Stimulated activated naive CD8-positive, alpha-beta T cell treated with anti-CD3 and anti-CD28 coated beads, Interleukin-15, Interleukin-2, amounts not matched to agents 100 U/mL and 50 U/mL, for 24 hours (primary cell): ENCODE measurements around the gene EMP1.

Experiments
- ATAC-seq: fragments of 150-1000 bp; cut with Tn5 transposase; one replicate; pipeline ENCODE4 v1.10.0; 2021
- DNase-seq: peaks from one replicate; pipeline ENCODE4 v3.0.0; 2021

The EMP1 gene

DNA sequence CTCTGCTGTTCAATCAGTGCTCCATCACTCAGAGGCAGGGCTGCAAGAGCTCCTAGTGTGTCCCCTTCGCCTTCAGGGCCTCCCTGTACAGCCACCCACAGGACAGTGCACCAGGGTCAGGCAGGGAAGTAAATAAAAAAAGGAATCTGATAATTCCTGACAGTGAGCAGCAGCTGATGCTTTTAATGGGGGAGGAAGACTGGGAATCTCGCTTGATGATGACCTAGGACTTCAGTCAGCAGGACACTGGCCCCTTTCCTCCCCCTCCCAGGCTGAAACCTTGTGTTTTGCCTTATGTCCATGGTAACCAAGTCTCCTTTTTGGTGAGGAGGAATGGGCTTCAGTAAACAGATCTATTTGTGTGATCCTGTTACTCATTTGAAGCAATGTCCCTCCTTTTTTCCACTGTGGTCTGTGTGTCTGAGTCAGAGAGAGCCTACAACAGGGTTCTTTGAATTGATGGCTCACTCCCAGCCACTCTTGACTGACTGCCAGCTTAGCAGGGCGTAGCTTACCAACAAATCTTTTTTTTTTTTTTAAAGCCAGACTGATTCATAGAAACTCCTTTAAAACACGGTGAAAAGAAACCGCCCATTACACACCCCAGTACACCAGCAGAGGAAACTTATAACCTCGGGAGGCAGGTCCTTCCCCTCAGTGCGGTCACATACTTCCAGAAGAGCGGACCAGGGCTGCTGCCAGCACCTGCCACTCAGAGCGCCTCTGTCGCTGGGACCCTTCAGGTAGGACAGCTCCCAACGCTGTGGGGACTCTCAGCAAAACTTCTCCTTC, at the start of gene EMP1:
EMP1 (plus strand) TSS at position 597 of the 792 bp plus-strand sequence. CDS start 14,785 bp downstream, outside the sequence.
- ATAC-seq: peak; percentile 99
- DNase-seq: peak; percentile 73

GRCh38 chr12:13147688-13148484, 48.6 kb upstream of the EMP1 start:
- ATAC-seq (no peak), DNase-seq (no peak)

DNA sequence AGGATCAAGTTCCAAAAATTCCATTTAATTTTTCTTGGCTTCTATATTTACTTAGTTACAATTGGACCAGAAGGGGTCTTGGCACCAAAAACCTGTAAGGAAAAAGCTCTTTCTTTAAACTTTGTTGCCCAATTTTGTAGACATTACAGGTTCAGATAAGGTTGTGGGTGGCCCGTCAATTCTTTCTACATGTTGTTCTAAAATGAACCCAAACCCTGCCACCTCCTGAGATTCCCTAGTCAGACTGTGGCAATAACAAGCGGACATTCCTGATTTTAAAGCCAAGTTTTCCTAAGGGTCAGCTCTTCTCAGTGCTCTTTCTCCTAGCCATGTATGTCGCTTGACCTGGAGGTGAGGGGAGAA, 48.1 kb upstream of the EMP1 start:
- ATAC-seq (no peak), DNase-seq (no peak)

DNA sequence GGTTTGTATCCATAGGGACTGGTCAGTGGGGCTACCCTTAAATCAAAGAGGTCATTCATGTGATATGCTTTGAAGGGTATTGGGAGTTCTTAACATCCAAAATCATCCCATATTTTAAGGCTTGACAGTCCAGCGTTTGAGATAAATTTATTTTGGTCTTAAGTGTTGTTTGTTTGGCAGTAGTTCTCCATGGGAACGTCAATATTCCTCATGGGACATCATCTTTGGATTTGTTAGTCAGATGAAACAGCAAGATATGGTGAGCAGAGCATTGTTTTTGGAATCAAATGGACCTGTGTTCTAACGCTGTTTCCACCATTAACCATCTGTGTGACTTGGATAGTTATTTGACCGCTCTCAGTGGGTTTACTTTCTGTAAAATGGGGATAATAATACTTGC, 47.1 kb upstream of the EMP1 start:
- ATAC-seq (no peak), DNase-seq (no peak)

GRCh38 chr12:13152281-13152680, 44.2 kb upstream of the EMP1 start:
- DNase-seq (no peak), ATAC-seq (no peak)

DNA sequence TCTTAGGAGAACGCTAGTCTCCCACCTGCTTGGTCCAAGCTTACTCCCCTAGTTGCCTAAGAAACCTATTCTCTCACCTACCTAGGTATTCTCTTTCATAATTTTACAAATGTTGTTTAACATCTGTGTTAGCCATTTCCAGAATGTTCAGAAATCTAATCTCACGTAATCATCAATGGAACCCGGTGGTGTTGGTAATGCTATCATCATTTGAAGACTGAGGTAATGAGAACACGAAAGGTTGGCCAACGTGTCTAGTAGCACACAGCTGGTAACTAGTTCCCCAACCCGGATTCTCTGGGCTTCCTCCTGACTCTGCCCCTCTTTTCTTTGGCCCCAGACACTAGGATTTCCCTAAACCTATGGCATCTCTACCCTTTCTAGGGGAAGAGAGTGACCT, 43.8 kb upstream of the EMP1 start:
- no peak for DNase-seq
- ATAC-seq: no peak

DNA sequence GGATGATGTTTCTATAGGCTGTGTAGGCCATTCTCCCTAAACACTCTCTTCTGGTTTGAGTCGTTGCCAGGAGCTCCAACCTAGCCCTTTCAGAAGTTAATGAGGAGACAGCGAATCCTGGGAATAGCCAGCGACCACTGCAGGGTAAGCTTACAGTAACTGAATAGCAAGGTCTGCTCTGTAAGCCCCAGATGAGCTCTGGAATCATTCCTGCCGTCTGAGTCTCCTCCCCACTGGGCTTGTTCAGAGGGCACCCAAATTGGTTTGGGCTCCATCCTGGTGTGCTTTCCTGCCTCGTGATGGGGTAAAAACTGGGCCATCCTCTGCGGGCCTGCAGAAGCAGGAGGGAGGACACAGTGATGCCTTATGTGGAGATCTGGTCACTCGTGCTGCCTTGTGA, 43.3 kb upstream of the EMP1 start:
- ATAC-seq (no peak), DNase-seq (no peak)

DNA sequence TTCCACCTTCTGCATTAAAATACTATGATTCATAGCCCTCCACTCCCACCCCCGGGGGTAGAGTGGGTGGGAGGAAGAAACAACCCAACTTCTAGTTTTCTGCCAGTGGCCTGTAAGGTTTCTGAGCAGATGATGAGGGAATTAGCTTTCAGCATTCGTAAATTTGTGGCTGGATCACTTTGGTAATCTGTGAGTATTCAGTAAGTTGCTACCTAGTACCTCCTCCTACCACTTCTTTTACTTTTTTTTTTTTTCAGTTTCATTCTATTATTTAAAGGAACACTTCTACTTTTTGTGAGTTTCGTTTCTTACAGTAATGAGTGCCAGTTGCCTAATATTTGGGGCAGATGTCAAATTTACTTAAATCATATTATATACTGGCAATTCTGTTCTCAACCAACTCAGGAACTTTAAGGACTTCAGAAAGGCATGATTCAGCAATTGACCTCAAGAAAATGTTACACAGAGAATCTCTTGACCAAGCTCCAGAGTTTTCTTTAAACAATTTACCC, 42.4 kb upstream of the EMP1 start:
- no peak for DNase-seq
- no peak for ATAC-seq

- DNase-seq (no peak), ATAC-seq (no peak)
These were observed 41.7 kb upstream of the EMP1 start for GRCh38 chr12:13154831-13155230.

DNA sequence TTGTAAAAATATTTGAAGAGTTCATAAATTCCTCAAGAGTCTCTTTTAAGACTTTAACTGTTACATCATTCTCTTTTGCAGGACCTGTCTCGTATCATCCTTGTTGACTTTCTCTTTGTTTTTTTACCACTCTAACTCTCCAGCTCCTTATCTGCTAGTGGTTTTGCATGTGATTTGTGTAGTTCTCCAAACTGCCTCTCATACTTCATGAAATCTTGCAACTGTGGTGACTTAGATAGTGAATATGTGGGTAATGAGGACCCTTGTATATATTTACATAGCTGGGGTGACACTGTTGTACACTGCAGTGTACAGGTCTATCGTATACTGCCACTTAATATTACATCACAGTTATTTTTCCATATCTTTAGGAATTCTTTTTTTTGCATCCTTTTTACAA, 40.2 kb upstream of the EMP1 start:
- ATAC-seq (no peak), DNase-seq (no peak)

DNA sequence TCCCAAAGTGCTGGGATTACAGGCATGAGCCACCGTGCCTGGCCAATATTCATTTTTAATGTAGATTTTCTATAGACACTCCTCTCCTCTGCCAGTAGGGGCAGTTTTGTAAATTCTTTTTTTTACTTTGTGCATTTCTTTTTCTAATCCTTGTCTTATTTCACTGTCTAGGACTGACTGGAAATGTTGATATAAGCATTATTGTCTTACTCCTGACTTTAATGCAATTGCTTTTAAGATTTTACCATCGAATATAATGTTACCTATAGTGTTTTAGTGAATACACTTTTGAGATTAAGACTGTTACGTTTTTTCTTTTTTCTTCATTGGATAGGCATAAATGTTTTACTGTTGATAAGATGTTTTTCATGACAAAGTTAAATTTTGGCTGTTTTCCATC, 35.4 kb upstream of the EMP1 start:
- no peak for ATAC-seq
- DNase-seq: no peak

- ATAC-seq (no peak), DNase-seq (no peak)
These were observed 33.6 kb upstream of the EMP1 start for GRCh38 chr12:13162904-13163303.

- no peak for ATAC-seq
- DNase-seq: no peak
These were observed 32.5 kb upstream of the EMP1 start for GRCh38 chr12:13163868-13164635.

DNA sequence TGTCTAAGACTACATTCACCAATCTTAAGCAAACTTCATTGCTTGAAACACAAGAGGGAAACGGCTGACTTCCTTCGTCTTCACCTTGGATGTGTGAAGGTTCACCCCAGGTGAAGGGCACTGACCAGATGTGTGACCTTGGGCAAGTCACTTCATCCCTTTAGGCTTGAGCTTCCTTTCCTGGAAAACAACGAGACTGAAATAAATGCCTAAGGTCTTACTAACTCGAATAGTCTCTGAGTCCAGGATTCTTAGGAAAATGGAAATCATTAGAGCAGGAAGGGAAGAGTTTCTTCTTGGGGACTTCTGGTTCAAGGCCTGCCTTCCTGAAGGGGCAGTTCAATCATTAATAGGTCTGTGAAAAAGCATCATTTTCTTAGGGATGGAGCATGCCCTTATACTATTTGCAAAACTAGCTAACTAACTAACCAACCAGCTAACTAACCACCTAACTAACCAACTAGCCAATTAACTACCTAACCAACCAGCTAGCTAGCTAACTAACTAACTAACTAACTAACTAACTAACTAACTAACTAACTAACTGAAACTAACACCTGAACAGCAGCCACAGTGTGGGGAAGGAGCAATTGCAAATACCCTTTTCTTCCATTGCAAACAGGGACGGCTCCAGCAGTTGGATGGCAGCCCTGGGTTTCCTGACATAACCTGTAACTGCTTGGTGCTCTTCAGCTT, 31.5 kb upstream of the EMP1 start:
- DNase-seq: no peak
- ATAC-seq: no peak

DNA sequence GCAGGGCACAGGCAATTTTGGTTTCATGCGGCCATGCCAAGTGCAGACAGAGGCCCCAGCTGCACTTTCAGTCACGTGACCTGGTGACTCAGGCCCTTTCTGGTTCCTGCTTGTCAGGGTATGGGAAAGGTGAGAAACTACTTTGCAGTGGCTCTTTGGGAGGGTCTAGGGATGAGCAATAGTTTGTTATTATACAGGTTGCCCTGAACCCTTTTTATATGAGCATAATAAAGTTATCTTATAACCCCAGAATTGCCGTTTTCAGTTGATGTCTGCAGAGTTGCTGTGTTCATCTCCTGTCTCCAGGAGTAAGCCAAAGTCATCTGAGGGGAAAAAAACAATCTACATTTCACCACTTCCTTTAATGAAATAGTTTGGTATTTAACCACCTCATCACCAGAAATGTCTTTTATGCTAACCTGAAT, 30.9 kb upstream of the EMP1 start:
- ATAC-seq (peak; percentile 97), DNase-seq (peak; percentile 81)

- DNase-seq: no peak
- ATAC-seq: no peak
These were observed 29.3 kb upstream of the EMP1 start for GRCh38 chr12:13167226-13167625.

DNA sequence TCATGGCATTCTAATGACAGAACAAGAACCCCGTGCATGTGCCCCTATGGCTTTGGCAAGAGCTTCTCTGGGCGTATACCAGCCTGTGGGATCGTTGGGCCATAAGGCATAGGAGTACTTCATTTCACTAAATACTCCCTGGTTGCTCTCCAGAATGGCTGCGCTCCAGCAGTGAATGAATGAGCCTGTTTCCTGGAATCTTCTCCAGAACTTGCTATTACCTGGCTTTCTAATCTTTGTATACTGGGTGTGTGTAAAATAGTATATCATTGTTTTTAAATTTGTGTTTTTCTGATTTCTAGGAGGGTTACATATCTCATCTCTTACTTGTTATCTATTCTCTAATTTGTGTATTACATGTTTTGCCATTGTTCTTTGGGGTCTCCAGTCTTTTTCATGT, 28.6 kb upstream of the EMP1 start:
- ATAC-seq (no peak), DNase-seq (no peak)

DNA sequence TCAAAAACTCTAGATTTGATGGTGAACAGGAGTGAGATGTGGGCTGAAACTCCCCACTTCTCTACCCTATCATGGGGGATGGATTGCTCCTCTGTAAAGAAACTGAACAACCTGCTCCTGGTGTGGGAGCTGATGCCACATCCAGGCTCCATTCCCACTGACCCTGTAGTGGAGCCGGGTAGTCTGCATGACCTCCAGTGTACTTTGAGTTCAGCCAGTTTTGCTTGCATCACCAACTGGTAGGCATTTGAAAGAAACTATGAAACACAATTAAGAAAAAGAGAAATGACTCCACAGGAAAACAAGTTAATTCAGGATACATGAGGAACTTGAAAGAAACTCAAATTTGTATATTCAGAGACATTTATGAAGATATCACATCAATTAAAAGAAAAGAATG, 27.3 kb upstream of the EMP1 start:
- ATAC-seq (no peak), DNase-seq (no peak)

GRCh38 chr12:13170892-13171490, 25.5 kb upstream of the EMP1 start:
- DNase-seq (no peak), ATAC-seq (no peak)

GRCh38 chr12:13171921-13172859, 24.3 kb upstream of the EMP1 start:
- DNase-seq: no peak
- no peak for ATAC-seq
